ENCODE results near the gene RAB6B.

Gene RAB6B

DNA sequence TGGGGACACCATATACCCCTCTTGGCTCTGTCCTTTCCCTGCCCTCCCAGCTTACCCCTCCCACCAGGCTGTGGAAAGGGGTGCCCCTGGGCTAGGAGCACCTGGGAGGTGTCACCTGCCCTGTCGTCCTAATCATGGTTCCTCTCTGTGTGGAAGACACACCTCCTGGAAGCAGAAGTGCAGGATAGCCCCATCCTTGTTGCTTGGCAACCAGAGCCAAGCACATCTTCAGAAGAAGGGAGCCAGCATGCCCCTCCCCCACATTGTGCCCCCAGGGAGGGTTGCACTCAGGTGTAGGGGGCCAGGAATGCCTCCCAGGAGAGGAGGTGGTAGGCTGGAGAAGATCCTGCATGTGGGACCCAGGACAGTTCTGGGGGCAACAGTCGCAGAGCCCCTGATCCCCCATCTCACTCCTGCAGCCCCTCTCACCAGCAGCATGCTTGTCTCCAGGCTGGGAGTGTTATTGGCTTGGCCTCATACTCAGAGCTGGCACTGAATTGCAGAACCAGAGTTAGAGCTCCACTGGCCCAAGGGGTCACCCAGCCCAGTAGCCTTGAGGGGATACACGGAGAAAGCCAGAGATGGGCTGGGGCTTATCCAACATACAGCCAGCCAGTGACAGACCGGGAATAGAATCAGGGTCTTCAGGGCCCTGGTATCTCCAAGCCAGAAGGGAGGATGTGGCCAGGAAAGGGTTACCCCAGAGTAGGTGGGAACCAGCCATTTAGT is 8.4 kb downstream of the RAB6B start:
- no peaks in the 10 kb centered on the region for H3K36me3 ChIP-seq (ENCODE audit: control insufficient read depth, insufficient read depth, low read length)
- no peaks in the 10 kb centered on the region for H3K4me1 ChIP-seq (ENCODE audit: control insufficient read depth, insufficient read depth, low read length, poor library complexity, severe bottlenecking)
- no peak for DNase-seq
- H3K9me3 ChIP-seq (ENCODE audit: control insufficient read depth, low read length), result no peaks in the 10 kb centered on the region
- H3K4me3 ChIP-seq (ENCODE audit: insufficient read depth, low read depth, low read length, poor library complexity, severe bottlenecking), result no peak overlapping the region
- no peak overlapping the region for H3K27ac ChIP-seq (ENCODE audit: insufficient read depth, low read length, poor library complexity, severe bottlenecking)
- no peaks in the 10 kb centered on the region for H3K27me3 ChIP-seq (replicated peaks; ENCODE audit: control insufficient read depth, insufficient read depth, low read length, poor library complexity, severe bottlenecking)

DNA sequence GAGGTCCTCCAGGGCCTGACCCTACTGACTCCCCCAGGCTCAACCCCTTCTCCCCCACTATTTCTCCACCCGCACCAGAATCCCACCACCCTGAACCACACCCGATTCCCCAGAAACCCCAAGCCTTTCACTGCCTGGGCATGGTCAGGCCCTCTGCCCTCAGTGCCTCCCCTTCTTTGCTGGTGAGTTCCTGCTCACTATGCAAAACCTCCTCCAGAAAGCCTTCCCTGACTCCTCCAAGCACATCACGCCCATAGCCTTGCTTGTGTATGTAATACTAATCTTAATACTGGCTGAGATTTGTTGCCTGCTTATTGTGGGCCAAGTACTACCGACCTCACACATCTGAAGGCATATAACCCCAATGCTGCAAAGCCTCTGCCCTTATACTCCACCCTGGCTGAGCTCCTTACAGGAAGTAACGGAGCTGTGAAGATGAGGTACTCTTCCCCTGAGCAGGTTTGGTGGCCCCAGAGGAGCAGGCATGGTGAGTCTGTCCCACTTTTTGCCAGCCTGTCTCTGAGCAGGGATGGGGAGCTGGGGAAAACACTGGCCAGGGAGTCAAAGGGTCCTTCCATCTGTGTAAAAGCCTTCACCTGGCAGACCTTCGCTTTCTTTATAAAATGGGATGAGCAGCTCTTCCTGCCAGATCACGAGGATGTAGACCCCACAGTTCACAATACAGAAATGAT is 9.5 kb downstream of the RAB6B start:
- no peaks in the 10 kb centered on the region for H3K36me3 ChIP-seq (ENCODE audit: control insufficient read depth, insufficient read depth, low read length)
- H3K27ac ChIP-seq (ENCODE audit: insufficient read depth, low read length, poor library complexity, severe bottlenecking), result no peak overlapping the region
- H3K4me3 ChIP-seq (ENCODE audit: insufficient read depth, low read depth, low read length, poor library complexity, severe bottlenecking), result no peak overlapping the region
- DNase-seq, result no peak
- H3K4me1 ChIP-seq (ENCODE audit: control insufficient read depth, insufficient read depth, low read length, poor library complexity, severe bottlenecking), result peaks cover 3% of the 10 kb centered on the region
- no peaks in the 10 kb centered on the region for H3K9me3 ChIP-seq (ENCODE audit: control insufficient read depth, low read length)
- no peaks in the 10 kb centered on the region for H3K27me3 ChIP-seq (replicated peaks; ENCODE audit: control insufficient read depth, insufficient read depth, low read length, poor library complexity, severe bottlenecking)

DNA sequence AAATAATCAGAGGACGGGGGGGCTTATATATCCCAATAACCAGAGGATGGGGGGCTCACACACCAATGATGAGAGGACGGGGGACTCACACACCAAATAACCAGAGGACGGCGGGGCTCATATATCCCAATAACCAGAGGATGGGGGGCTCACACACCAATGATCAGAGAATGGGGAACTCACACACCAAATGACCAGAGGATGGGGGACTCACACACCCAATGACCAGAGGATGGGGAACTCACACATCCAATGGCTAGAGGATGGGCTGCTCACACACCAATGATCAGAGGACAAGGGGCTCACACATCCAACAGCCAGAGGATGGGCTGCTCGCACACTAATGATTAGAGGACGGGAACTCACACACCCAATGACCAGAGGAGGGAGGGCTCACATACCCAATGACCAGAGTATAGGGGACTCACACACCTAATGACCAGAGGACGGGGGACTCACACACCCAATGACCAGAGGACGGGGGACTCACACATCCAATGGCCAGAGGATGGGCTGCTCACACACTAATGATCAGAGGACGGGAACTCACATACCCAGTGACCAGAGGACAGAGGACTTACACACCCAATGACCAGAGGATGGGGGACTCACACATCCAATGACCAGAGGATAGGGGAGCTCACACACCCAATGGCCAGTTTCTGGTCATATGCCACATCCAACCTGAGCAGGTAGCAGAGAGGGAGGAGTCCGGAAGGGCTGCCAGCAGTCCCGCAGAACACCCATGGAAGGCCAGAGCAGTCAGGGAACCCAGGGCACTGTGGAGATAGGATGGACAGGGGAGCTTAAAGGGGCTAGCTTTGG is 10.6 kb downstream of the RAB6B start:
- peaks cover 3% of the 10 kb centered on the region for H3K4me1 ChIP-seq (ENCODE audit: control insufficient read depth, insufficient read depth, low read length, poor library complexity, severe bottlenecking)
- DNase-seq, result no peak
- no peak overlapping the region for H3K4me3 ChIP-seq (ENCODE audit: insufficient read depth, low read depth, low read length, poor library complexity, severe bottlenecking)
- no peak overlapping the region for H3K27ac ChIP-seq (ENCODE audit: insufficient read depth, low read length, poor library complexity, severe bottlenecking)
- no peaks in the 10 kb centered on the region for H3K27me3 ChIP-seq (replicated peaks; ENCODE audit: control insufficient read depth, insufficient read depth, low read length, poor library complexity, severe bottlenecking)
- no peaks in the 10 kb centered on the region for H3K36me3 ChIP-seq (ENCODE audit: control insufficient read depth, insufficient read depth, low read length)
- H3K9me3 ChIP-seq (ENCODE audit: control insufficient read depth, low read length), result no peaks in the 10 kb centered on the region

DNA sequence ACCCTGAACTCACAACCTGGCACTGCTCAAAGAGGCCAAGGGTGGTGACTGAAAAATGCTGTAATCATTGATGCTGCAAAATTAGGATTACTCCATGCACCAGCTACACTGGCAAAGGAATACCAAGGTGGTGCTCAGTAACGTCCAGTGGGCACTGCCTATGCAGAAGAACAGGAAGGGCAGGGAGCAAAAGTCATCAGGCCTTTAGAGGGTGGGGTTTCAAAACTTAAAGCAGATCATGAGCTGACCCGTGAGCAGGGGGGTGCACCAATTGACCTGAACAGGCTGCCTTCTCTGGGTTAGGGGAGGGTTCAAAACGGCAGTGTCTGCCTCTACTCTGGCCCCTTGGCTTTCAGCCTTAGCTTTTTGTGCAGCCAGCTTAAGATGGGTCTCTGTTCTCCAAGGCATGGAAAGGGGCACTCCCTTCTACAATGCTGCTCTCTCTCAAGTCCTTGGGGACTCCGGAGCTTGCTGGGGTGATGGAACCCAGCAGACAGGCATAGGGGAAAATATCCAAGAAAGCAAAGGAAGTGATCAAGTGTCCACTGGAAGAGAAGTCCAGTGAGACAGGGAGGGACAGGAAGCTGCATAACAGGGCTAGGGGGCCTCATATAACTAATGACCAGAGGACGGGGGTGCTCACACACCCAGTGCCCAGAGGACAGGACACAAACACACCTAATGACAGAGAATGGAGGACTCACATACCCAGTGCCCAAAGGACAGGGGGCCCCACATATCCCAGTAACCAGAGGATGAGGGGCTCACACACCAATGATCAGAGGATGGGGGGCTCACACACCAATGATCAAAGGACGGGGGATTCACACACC is 11.4 kb downstream of the RAB6B start:
- Histone ChIP-seq H3K27ac (ENCODE audit: insufficient read depth, low read length, poor library complexity, severe bottlenecking) (no peak overlapping the region), H3K4me3 (ENCODE audit: insufficient read depth, low read depth, low read length, poor library complexity, severe bottlenecking) (no peak overlapping the region), H3K4me1 (ENCODE audit: control insufficient read depth, insufficient read depth, low read length, poor library complexity, severe bottlenecking) (peaks cover 3% of the 10 kb centered on the region), H3K9me3 (ENCODE audit: control insufficient read depth, low read length) (no peaks in the 10 kb centered on the region), H3K27me3 (replicated peaks; ENCODE audit: control insufficient read depth, insufficient read depth, low read length, poor library complexity, severe bottlenecking) (no peaks in the 10 kb centered on the region), H3K36me3 (ENCODE audit: control insufficient read depth, insufficient read depth, low read length) (no peaks in the 10 kb centered on the region)
- no peak for DNase-seq

DNA sequence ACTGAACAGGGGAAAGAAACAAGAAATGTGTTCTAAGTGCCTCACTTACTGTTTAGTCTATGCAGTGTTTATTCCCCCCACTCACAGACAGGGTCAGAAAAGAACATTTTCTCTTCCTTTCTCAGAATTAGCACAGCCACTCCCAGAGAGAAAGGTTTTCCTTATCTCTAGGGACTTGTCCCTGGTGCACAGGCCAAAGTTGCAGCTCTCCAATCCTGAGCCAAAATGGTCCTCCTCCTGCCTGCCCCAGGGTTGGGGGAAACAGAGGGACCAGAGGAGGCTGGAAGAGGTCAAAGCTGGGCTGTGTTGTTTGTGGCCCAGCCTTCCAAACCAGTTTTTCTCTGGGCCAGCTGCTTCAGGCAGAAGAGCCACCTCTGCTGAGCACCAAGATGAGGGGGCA is 12.0 kb downstream of the RAB6B start:
- Histone ChIP-seq H3K36me3 (ENCODE audit: control insufficient read depth, insufficient read depth, low read length) (no peaks in the 10 kb centered on the region), H3K9me3 (ENCODE audit: control insufficient read depth, low read length) (no peaks in the 10 kb centered on the region), H3K27ac (ENCODE audit: insufficient read depth, low read length, poor library complexity, severe bottlenecking) (no peak overlapping the region), H3K27me3 (replicated peaks; ENCODE audit: control insufficient read depth, insufficient read depth, low read length, poor library complexity, severe bottlenecking) (no peaks in the 10 kb centered on the region), H3K4me3 (ENCODE audit: insufficient read depth, low read depth, low read length, poor library complexity, severe bottlenecking) (no peak overlapping the region), H3K4me1 (ENCODE audit: control insufficient read depth, insufficient read depth, low read length, poor library complexity, severe bottlenecking) (peaks cover 3% of the 10 kb centered on the region)
- no peak for DNase-seq

DNA sequence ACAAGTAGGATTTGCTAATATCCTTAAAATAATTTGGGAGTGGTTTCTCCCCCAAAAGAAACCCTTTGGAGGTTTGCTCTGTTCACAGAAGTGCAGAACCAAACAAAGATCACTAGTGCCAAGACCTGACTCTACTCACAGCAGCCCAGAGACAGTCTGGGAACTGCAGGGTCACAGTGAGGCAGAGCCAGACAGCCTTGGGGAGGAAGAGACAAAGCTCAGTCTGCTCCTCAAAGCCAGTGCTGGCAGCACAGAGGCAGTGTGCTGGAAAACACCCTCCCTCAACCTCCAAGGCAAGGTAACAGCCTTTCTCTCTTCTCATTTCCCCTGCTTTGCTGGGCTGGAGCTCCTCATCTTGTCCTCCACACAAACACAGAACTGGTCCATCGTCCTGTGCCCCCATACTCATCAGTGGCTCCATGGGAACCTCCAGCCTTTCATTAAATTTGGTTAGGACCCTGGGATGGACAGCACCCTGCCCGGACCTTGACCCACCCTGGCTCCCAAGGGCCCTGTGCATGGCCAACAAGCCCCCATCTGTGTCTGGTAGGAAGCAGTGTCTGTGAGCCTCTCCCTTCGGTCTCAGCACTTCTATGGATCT is 12.6 kb downstream of the RAB6B start:
- H3K4me3 ChIP-seq (ENCODE audit: insufficient read depth, low read depth, low read length, poor library complexity, severe bottlenecking), result no peak overlapping the region
- H3K4me1 ChIP-seq (ENCODE audit: control insufficient read depth, insufficient read depth, low read length, poor library complexity, severe bottlenecking), result peaks cover 3% of the 10 kb centered on the region
- H3K27me3 ChIP-seq (replicated peaks; ENCODE audit: control insufficient read depth, insufficient read depth, low read length, poor library complexity, severe bottlenecking), result no peaks in the 10 kb centered on the region
- no peaks in the 10 kb centered on the region for H3K9me3 ChIP-seq (ENCODE audit: control insufficient read depth, low read length)
- no peaks in the 10 kb centered on the region for H3K36me3 ChIP-seq (ENCODE audit: control insufficient read depth, insufficient read depth, low read length)
- H3K27ac ChIP-seq (ENCODE audit: insufficient read depth, low read length, poor library complexity, severe bottlenecking), result no peak overlapping the region
- DNase-seq, result no peak

DNA sequence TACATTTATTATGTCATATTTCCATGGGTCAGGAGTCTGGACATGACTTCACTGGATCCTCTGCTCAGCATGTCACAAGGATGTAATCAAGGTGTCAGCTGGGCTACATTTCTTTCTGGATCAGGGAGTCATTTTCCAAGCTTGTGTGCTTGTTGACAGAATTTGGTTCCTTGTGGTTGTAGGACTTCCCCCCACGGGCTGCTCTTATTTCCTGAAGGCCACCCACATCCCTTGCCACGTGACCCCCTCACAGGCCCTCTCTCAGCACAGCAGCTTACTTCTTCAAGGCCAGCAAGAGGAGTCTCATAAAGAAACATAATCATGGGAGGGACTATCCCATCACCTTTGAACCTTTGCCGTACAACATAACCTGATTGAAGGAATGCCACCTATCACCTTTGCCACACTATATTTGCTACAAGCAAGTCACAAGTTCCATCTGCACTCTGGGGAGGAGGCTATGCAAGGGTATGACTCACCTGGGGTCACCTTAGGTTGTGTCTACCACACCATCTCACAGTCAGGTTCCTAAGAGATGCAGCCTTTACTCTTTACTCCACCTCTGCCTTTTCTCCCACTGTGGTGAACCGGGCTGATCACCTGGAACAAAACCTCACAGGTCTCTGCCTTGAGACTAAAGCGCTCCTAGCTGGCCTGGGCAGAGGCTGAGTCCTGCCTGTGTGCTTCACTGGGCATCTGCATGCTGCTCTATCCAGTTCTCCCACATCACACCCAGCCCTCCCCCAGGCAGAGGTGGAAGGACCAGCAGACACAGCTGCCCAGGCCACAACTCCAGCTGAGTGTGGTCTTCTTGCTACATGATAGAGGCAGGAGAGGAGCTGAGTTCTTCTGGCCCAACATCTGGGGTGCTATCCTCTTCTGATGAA is 13.5 kb downstream of the RAB6B start:
- peaks cover 3% of the 10 kb centered on the region for H3K4me1 ChIP-seq (ENCODE audit: control insufficient read depth, insufficient read depth, low read length, poor library complexity, severe bottlenecking)
- DNase-seq, result peak in 1 of 3 donors; percentile 32
- H3K4me3 ChIP-seq (ENCODE audit: insufficient read depth, low read depth, low read length, poor library complexity, severe bottlenecking), result no peak overlapping the region
- H3K9me3 ChIP-seq (ENCODE audit: control insufficient read depth, low read length), result no peaks in the 10 kb centered on the region
- no peaks in the 10 kb centered on the region for H3K27me3 ChIP-seq (replicated peaks; ENCODE audit: control insufficient read depth, insufficient read depth, low read length, poor library complexity, severe bottlenecking)
- H3K36me3 ChIP-seq (ENCODE audit: control insufficient read depth, insufficient read depth, low read length), result no peaks in the 10 kb centered on the region
- no peak overlapping the region for H3K27ac ChIP-seq (ENCODE audit: insufficient read depth, low read length, poor library complexity, severe bottlenecking)

DNA sequence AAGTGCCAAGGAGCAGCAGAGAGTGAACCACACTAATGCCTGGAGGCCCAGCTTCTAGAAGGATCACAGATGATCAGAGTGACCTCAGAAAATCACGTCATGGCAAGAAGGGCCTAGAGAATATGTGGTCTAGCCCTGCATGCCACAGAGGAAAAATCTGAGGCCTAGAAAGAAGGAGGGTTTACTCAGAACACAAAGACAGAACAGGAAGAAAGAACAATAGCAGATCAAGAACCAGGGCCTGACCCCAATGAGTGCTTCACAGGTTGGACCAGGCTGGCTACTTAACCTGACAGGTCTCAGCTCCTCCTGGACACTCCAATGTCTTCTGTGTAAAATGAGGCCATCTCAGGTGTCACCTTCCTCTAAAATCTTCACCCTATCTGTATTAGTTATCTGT is 14.2 kb downstream of the RAB6B start:
- H3K27ac ChIP-seq (ENCODE audit: insufficient read depth, low read length, poor library complexity, severe bottlenecking), result no peak overlapping the region
- no peaks in the 10 kb centered on the region for H3K36me3 ChIP-seq (ENCODE audit: control insufficient read depth, insufficient read depth, low read length)
- DNase-seq, result no peak
- no peaks in the 10 kb centered on the region for H3K27me3 ChIP-seq (replicated peaks; ENCODE audit: control insufficient read depth, insufficient read depth, low read length, poor library complexity, severe bottlenecking)
- no peaks in the 10 kb centered on the region for H3K9me3 ChIP-seq (ENCODE audit: control insufficient read depth, low read length)
- H3K4me1 ChIP-seq (ENCODE audit: control insufficient read depth, insufficient read depth, low read length, poor library complexity, severe bottlenecking), result peaks cover 3% of the 10 kb centered on the region
- no peak overlapping the region for H3K4me3 ChIP-seq (ENCODE audit: insufficient read depth, low read depth, low read length, poor library complexity, severe bottlenecking)
